Endodermal cell (in vitro differentiated cells): ENCODE measurements around the gene TUB. TPM values are rescaled to one million over a fixed set of nuclear protein-coding genes. Genes with fewer than 3 reads are reported as not detected.

Source experiments
- DNase-seq: peaks from one replicate; pipeline ENCODE4 v3.0.0-alpha.2; 2017
- H3K27ac ChIP-seq: 2 replicates; pipeline ENCODE4 v1.5.1; 2013; ENCODE audit warnings: mild to moderate bottlenecking, low read depth, low read length, moderate library complexity
- H3K27me3 ChIP-seq: 2 replicates; pipeline ENCODE4 v1.6.1; 2013; ENCODE audit warnings: mild to moderate bottlenecking, low read length, moderate library complexity; ENCODE audit not compliant: insufficient read depth, control insufficient read depth, poor library complexity, severe bottlenecking
- H3K36me3 ChIP-seq: 2 replicates; pipeline ENCODE4 v1.7.0; 2013; ENCODE audit warnings: mild to moderate bottlenecking, low read length, moderate library complexity; ENCODE audit not compliant: control insufficient read depth, insufficient read depth
- H3K4me1 ChIP-seq: one replicate; pipeline ENCODE4 v1.7.0; 2013; ENCODE audit warnings: low read length; ENCODE audit not compliant: control insufficient read depth, insufficient read depth
- H3K4me3 ChIP-seq: 2 replicates; pipeline ENCODE4 v1.5.1; 2013; ENCODE audit warnings: mild to moderate bottlenecking, low read length, moderate library complexity
- H3K9ac ChIP-seq: 2 replicates; pipeline ENCODE4 v1.6.1; 2013; ENCODE audit warnings: mild to moderate bottlenecking, low read length, moderate library complexity; ENCODE audit not compliant: poor library complexity, severe bottlenecking; ENCODE audit errors: extremely low read depth
- H3K9me3 ChIP-seq: 2 replicates; pipeline ENCODE4 v1.6.1; 2013; ENCODE audit warnings: mild to moderate bottlenecking, low read length, moderate library complexity; ENCODE audit not compliant: control insufficient read depth
- H3K27ac Mint-ChIP-seq: 2 replicates; pipeline ENCODE4 v1.8.0; 2020; ENCODE audit warnings: mixed read lengths
- H3K27me3 Mint-ChIP-seq: 2 replicates; pipeline ENCODE4 v1.8.0; 2021; ENCODE audit warnings: mild to moderate bottlenecking, mixed read lengths; ENCODE audit not compliant: insufficient read depth
- H3K36me3 Mint-ChIP-seq: 2 replicates; pipeline ENCODE4 v1.8.0; 2020; ENCODE audit warnings: low read depth, mixed read lengths
- H3K4me1 Mint-ChIP-seq: 2 replicates; pipeline ENCODE4 v1.8.0; 2020; ENCODE audit warnings: mixed read lengths
- H3K4me3 Mint-ChIP-seq: 2 replicates; pipeline ENCODE4 v1.8.0; 2020; ENCODE audit warnings: mild to moderate bottlenecking, moderate library complexity, mixed read lengths
- H3K9me3 Mint-ChIP-seq: 2 replicates; pipeline ENCODE4 v1.8.0; 2020; ENCODE audit warnings: mild to moderate bottlenecking, mixed read lengths
- WGBS, 2 experiments: methylation state at CpG; one replicate each; pipeline versions ENCODE4 v1.1.5 to v1.1.7; 2013; ENCODE audit warnings: missing lambda C conversion rate in 2 of 2, mixed read lengths in 1 of 2; ENCODE audit not compliant: insufficient coverage in 1 of 2, insufficient read length in 1 of 2; 5-methylcytosine and 5-hydroxymethylcytosine counted together
- total RNA-seq, 2 donors: library from RNA; stranded (reverse); fragmentation: NEBNext Ultra II Directional in 1 of 2; extraction: Animal tissue kit (Norgen Biotek cat#: 25700) in 1 of 2; gene quantifications; 2 replicates in 1 of 2; 3 replicates in 1 of 2; pipeline ENCODE4 v1.2.1, GENCODE V29; 2021
- TF ChIP-seq, protein P1 (sequence below): fragments of 200-600 bp; sonication (generic); conservative IDR thresholded peaks from 2 replicates; pipeline ENCODE4 v1.5.0; 2021; ENCODE audit warnings: antibody characterized with exemption, mild to moderate bottlenecking

Gene TUB
- total RNA-seq, 2 donors from 2014 or later = 15.8 to 29.9 TPM

DNA sequence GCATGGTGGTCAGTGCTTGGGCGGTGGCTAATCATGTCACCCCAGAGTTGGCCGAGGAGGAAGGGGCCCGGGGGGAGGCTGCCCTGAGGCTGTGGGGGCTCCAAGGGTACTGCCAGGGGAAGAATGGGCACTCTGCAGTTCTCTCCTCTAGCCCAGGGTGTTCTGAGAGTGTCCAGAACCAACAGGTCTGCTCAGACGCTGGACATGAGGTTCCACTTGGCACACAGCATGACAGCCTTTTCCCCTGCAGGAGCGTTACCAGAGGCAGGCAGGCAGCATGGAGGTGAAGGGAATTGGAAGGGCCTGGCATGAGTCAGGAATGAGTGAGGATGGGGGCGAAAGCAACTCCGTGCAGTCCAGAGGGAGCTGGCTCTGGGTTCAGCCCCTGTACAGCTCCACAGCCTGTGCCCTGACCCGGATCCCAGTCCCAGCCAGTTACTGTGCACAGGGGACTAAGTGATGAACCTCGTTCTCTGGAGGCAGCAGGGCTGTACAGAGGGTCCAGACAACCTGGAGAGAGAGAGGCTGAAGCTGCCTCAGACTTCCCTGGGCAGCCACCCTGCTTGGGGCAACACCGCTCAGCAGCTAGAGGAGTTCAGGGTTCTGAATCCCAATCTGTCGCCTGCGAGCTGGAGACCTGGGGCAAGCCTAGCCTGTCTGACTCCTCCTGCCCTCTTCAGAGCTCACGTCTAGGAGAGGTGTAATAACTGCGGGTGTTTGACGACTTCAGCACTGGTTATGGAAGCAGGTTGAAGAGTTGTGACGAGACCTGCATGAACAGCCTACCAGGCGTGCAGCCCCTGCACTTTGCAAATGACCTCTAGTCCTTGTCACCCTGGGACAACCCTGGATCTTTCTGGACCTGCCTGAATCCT is 14.7 kb upstream of the TUB start:
- no peaks in the 10 kb centered on the region for H3K9me3 Mint-ChIP-seq
- no peaks in the 10 kb centered on the region for H3K9me3 ChIP-seq
- no peaks in the 10 kb centered on the region for H3K27me3 ChIP-seq
- H3K27ac Mint-ChIP-seq = no peak overlapping the region
- H3K4me3 ChIP-seq = no peak overlapping the region
- peaks cover 13% of the 10 kb centered on the region for H3K4me1 Mint-ChIP-seq
- H3K27me3 Mint-ChIP-seq = peaks cover 9% of the 10 kb centered on the region
- peak; percentile 50 for DNase-seq
- H3K36me3 ChIP-seq = no peaks in the 10 kb centered on the region
- H3K9ac ChIP-seq = no peak overlapping the region
- H3K4me3 Mint-ChIP-seq = no peak overlapping the region
- WGBS, 2 experiments = 89 to 90% methylated on average over 12 to 17 of the region's 17 CpGs
- no peaks in the 10 kb centered on the region for H3K36me3 Mint-ChIP-seq
- H3K27ac ChIP-seq = no peak overlapping the region
- TF ChIP-seq, protein P1, sequence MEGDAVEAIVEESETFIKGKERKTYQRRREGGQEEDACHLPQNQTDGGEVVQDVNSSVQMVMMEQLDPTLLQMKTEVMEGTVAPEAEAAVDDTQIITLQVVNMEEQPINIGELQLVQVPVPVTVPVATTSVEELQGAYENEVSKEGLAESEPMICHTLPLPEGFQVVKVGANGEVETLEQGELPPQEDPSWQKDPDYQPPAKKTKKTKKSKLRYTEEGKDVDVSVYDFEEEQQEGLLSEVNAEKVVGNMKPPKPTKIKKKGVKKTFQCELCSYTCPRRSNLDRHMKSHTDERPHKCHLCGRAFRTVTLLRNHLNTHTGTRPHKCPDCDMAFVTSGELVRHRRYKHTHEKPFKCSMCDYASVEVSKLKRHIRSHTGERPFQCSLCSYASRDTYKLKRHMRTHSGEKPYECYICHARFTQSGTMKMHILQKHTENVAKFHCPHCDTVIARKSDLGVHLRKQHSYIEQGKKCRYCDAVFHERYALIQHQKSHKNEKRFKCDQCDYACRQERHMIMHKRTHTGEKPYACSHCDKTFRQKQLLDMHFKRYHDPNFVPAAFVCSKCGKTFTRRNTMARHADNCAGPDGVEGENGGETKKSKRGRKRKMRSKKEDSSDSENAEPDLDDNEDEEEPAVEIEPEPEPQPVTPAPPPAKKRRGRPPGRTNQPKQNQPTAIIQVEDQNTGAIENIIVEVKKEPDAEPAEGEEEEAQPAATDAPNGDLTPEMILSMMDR = no peak
- H3K4me1 ChIP-seq = peaks cover 7% of the 10 kb centered on the region

DNA sequence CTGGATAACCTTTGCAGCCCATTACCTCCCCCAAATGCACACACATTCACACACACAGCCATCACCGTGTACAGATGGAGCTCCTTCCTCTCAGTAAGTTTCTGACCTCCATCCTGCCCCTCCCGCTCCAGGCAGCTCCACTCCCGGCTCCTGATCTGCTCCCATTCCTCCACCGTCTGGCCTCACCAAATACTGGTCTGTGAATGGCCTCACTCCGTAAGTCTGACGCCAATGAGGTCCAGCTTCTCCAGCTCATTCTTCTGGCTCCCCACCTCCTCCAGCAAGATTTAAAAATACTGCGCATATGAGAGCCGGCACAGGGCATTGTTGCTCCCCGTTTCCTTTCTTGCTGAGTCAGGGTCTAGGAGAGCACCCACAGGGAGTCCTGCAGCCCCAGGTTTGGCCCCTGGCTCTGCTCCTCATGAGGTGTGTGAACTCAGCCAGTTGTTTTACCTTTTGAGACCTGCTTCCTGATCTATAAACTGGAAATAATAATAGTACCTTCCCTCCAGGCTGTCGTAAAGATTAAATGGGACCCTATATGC is 14.0 kb upstream of the TUB start:
- no peaks in the 10 kb centered on the region for H3K9me3 ChIP-seq
- H3K36me3 Mint-ChIP-seq = no peaks in the 10 kb centered on the region
- no peak overlapping the region for H3K4me3 Mint-ChIP-seq
- H3K4me3 ChIP-seq = no peak overlapping the region
- TF ChIP-seq, protein P1 = no peak
- peaks cover 9% of the 10 kb centered on the region for H3K4me1 Mint-ChIP-seq
- H3K27ac ChIP-seq = no peak overlapping the region
- H3K36me3 ChIP-seq = no peaks in the 10 kb centered on the region
- peaks cover 8% of the 10 kb centered on the region for H3K4me1 ChIP-seq
- WGBS, 2 experiments = 76 to 83% methylated on average over 7 to 10 of the region's 10 CpGs
- peaks cover 12% of the 10 kb centered on the region for H3K27me3 Mint-ChIP-seq
- no peaks in the 10 kb centered on the region for H3K27me3 ChIP-seq
- H3K9me3 Mint-ChIP-seq = no peaks in the 10 kb centered on the region
- peak; percentile 56 for DNase-seq
- H3K9ac ChIP-seq = no peak overlapping the region
- no peak overlapping the region for H3K27ac Mint-ChIP-seq

DNA sequence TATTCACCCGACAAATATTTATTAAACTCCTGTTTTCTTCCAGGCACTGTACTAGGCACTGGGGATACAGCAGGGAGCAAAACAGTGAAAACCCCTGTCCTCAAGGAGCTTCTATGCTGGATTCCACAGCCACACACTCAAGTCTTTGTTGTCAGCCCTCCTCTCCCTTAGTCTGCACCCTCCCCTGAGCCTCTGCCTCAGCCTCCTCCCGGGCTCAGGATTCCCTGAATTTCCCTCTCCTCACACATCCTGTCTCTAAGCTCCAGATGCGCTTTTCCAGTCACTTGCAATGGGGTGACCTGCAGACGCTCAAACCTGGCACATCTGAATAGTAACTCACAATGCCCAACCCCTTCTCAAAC is 13.5 kb upstream of the TUB start:
- Mint-ChIP-seq H3K4me1 (peaks cover 14% of the 10 kb centered on the region), H3K9me3 (no peaks in the 10 kb centered on the region), H3K27me3 (peaks cover 12% of the 10 kb centered on the region), H3K27ac (no peak overlapping the region), H3K36me3 (no peaks in the 10 kb centered on the region), H3K4me3 (no peak overlapping the region)
- Histone ChIP-seq H3K27ac (no peak overlapping the region), H3K9ac (no peak overlapping the region), H3K4me3 (no peak overlapping the region), H3K9me3 (no peaks in the 10 kb centered on the region), H3K36me3 (no peaks in the 10 kb centered on the region), H3K27me3 (no peaks in the 10 kb centered on the region), H3K4me1 (peaks cover 11% of the 10 kb centered on the region)
- peak; percentile 48 for DNase-seq
- TF ChIP-seq, protein P1 = no peak
- WGBS, 2 experiments = 92 to 98% methylated on average over 4 of the region's 4 CpGs
